ENCODE measurements around the gene CDH26.

Gene CDH26

DNA sequence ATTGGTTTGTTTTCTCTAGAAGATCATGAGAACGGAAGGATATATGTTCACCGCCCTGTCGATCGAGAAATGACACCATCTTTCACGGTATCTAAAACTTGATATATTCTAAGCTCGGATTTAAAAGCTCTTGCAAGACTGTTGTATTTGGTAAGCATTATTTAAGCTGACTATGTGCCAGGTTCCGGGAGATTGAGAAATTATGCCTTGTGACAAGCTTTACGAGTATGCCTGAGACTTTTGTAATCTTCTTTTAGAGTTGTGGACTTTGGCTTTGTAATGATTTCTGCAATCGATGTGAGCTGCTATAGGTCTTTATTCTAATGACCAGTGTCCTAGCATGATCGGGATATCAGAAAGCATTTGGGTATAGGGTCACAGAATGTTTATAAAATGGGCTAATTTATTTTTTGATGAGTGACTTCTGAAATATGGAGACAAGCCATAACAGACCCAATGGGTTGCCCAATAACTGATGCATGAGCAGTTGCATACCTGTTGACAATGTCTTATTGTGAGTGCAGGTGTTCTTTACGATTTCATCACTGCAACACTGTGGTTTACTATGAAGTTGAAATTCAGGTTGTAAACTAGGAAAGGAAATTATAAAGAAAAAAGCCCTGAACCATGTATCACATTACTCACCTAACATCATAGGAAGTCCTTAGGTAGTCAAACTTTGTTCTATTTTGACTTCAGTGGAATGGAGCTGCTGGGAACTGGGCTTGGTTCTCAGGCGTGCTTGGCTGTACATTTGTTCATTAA lies 14.0 kb downstream of the CDH26 start:
- TF ChIP-seq CTCF (IDR thresholded peaks at IDR 0.05) = no peak

- TF ChIP-seq CTCF (IDR thresholded peaks at IDR 0.05) = no peak
Measured at GRCh38 chr20:59976156-59976782, 18.0 kb downstream of the CDH26 start.

DNA sequence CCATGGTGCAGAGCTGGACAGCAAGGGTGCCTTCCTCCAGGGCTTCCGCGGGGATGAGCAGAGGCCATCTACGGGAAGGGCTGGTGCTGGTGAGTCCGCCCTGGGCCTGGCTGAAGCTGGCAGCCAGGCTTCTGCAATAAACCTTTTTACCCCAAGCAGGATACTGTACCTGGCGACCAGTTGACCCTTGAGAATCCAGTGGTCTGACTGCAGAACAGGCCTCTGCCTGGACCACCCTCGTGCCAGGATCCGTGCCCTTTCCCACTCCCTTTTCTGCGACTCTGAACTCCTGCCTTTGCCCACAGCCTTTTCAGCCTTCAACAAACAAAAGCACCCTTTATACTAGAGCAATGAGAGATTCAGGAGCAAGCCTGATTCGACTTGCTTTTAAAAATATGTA lies 18.9 kb downstream of the CDH26 start:
- TF ChIP-seq CTCF (IDR thresholded peaks at IDR 0.05) = no peak

- TF ChIP-seq CTCF (IDR thresholded peaks at IDR 0.05) = no peak
Measured at GRCh38 chr20:59983076-59983475, 24.9 kb downstream of the CDH26 start.

DNA sequence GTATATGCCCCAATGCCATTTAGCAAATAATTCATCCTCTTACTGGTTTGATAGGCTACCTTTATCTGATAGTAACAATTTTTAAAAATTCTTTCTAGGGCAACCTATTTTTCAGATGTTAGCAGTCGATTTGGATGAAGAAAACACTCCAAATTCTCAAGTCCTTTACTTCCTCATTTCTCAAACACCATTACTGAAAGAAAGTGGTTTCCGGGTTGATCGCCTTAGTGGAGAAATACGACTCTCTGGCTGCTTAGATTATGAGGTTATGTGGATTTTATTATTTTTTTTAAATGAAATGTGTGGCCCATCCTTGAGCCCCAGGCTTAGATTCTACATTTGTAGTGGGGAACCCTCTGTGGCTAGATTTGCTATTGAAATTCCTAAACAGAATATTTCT lies 26.3 kb downstream of the CDH26 start:
- TF ChIP-seq CTCF (IDR thresholded peaks at IDR 0.05) = no peak

DNA sequence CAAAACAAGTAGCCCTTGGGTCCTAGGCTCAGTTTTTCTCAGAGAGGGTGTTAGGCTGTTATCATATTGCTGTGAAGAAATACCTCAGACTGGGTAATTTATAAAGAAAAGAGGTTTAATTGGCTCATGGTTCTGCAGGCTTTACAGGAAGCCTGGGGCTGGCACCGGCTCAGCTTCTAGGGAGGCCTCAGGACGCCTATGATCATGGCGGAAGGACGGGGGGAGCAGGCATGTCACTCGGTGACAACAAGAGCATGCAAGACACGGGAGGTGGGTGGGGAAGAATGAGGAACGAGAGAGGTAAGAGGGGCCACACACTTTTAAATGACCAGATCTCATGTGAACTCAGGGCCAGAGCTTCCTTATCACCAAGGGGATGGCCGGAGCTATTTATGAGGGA lies 26.9 kb downstream of the CDH26 start:
- no peak for TF ChIP-seq CTCF (IDR thresholded peaks at IDR 0.05)

DNA sequence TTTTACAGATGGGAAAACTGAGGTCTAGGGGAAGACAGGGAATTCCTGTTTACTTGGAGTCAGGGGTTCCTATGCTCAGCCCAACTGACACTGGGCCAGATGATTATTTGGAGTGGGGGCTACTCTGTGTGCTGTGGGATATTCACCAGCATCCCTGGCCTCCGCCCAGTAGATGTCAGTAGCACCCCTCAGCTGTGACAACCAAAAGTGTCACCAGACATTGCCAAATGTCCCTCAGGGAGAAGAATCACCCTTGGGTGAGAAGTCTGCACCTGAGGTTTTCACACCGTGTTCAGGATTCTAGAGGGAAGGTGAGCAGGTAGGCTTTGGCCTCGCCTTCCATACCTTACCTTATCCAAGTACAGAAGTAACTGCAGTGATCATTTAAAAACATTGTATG lies 27.6 kb downstream of the CDH26 start:
- TF ChIP-seq CTCF (IDR thresholded peaks at IDR 0.05) = 0 out of 2 replicates have a peak, but pooled peaks have one; percentile 15
